Panc1 (cell line): ENCODE results near the gene METRN.

Source experiments
- CTCF ChIP-seq: fragments of 450-650 bp; IDR thresholded peaks from 2 replicates; pipeline ENCODE4 v1.5.1; 2017; ENCODE audit warnings: mild to moderate bottlenecking
- POLR2AphosphoS5 ChIP-seq: IDR thresholded peaks from 2 replicates; pipeline ENCODE4 v1.6.1; 2012; ENCODE audit warnings: mild to moderate bottlenecking, low read depth, low read length, moderate library complexity
- REST ChIP-seq, 2 experiments: IDR thresholded peaks; 2 replicates each; pipeline ENCODE4 v1.6.1; 2011 to 2012; ENCODE audit warnings: low read depth in 2 of 2, control low read depth in 1 of 2, low read length in 1 of 2, mild to moderate bottlenecking in 1 of 2, moderate library complexity in 1 of 2; ENCODE audit not compliant: insufficient read depth in 1 of 2
- SIN3A ChIP-seq: IDR thresholded peaks from 2 replicates; pipeline ENCODE4 v1.6.1; 2012; ENCODE audit warnings: low read depth, mild to moderate bottlenecking, low read length, moderate library complexity, borderline replicate concordance; ENCODE audit not compliant: insufficient read depth

- TF ChIP-seq CTCF (no peak), POLR2AphosphoS5 (no peak), SIN3A (no peak), REST (IDR thresholded peaks at IDR 0.05; ENCODE audit: insufficient read depth in 1 of 2, low read depth in 2 of 2, low read length in 1 of 2) (no peak)
Measured at GRCh38 chr16:764848-765487, 50.0 kb downstream of the METRN start.
